T-helper 2 cell (primary cell): Measurements from ENCODE around the gene PCDHB5.
A peak's percentile ranks its signal among the peaks of the same experiment; 100 is the strongest.
"Not testable (repeated sequence)": the region's sequence is repeated elsewhere in the genome, so short reads cannot be mapped to it uniquely, and the experiment has no call there.

Experiments
- DNase-seq, 5 experiments: peaks; one replicate each; pipeline versions ENCODE4 v3.0.0 to v3.0.0-alpha.2; 2012 to 2022

Gene PCDHB5

DNA sequence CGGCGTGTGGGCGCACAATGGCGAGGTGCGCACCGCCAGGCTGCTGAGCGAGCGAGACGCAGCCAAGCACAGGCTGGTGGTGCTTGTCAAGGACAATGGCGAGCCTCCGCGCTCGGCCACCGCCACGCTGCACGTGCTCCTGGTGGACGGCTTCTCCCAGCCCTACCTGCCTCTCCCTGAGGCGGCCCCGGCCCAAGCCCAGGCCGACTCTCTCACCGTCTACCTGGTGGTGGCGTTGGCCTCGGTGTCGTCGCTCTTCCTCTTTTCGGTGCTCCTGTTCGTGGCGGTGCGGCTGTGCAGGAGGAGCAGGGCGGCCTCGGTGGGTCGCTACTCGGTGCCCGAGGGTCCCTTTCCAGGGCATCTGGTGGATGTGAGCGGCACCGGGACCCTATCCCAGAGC lies 17.1 kb downstream of the PCDHB5 start:
- not testable (repeated sequence) for DNase-seq

DNA sequence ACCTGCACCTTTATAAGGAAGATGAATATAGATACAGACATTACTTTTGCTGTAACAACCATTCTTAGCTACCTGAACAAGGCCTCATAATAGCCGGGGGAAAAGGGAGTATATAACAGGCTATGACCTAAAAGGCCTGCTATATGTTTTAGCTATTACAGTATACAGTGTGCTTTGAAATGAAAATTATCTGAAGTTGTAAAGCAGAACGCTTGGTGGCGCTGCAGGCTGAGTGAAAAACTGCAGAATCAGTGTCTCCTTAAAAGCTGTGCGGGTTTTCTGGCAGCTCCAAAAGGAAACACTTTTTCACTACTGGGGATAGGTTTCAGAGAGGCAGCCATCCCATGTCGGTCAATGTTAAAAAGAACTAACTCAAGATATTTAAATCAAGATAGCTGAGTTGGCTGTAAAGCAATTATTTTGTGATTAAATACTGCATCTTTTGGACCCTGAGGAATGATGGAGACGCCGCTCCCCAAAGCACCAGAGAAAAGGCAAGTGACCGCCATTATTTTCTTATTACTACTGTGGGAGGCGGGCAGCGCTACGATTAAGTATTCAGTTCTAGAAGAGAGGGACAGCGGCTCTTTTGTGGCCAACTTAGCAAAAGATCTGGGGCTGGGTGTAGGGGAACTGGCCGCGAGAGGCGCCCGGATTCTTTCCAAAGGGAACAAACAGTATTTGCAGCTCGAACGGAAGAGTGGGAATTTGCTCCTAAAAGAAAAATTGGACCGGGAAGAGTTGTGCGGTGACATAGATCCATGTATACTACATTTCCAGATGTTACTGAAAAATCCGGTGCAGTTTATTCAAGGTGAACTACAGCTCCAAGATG lies 20.8 kb downstream of the PCDHB5 start:
- DNase-seq, result no peak

DNA sequence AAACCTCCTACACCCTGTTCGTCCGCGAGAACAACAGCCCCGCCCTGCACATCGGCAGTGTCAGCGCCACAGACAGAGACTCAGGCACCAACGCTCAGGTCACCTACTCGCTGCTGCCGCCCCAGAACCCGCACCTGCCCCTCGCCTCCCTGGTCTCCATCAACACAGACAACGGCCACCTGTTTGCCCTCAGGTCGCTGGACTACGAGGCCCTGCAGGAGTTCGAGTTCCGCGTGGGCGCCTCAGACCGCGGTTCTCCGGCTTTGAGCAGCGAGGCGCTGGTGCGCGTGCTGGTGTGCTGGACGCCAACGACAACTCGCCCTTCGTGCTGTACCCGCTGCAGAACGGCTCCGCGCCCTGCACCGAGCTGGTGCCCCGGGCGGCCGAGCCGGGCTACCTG lies 22.4 kb downstream of the PCDHB5 start:
- not testable (repeated sequence) for DNase-seq

DNA sequence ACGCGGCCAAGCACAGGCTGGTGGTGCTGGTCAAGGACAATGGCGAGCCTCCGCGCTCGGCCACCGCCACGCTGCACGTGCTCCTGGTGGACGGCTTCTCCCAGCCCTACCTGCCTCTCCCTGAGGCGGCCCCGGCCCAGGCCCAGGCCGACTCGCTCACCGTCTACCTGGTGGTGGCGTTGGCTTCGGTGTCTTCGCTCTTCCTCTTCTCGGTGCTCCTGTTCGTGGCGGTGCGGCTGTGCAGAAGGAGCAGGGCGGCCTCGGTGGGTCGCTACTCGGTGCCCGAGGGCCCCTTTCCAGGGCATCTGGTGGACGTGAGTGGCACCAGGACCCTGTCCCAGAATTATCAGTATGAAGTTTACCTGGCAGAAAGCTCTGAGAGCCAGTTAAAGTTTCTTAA lies 22.9 kb downstream of the PCDHB5 start:
- not testable (repeated sequence) for DNase-seq

DNA sequence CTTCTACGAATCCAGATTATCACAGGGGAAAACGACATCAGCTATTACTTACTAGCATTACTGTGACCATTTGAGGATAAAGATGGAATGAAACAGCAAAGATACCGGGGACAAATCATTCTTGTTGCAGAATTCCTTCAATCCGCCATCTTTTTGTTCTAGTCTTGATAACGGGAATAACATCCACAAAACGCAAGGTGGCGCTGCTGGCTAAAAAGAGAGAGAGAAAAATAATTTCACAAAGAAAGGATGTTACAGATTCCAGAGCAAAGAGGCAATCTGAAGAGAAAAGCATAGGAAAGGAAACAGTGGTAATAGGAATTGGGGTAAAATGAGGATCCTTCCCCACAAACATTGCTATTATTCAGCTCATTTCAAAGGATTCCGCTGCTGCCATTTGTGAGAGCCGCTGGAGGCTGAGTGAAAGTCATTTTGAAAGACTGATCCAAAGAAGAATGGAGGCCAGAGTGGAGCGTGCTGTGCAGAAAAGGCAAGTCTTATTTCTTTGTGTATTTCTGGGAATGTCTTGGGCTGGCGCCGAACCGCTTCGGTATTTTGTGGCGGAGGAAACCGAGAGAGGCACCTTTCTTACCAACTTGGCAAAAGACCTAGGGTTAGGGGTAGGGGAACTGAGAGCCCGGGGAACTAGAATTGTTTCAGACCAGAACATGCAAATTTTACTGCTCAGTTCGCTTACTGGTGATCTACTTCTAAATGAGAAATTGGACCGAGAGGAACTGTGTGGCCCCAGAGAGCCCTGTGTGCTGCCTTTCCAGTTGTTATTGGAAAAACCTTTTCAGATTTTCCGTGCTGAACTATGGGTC lies 37.6 kb downstream of the PCDHB5 start, which contains the start of gene PCDHB7:
PCDHB7 (plus strand) TSS at position 264 of the 824 bp plus-strand sequence; CDS start at position 456, 192 bp downstream.
- peak in 1 of 5 experiments; percentile 3 for DNase-seq

DNA sequence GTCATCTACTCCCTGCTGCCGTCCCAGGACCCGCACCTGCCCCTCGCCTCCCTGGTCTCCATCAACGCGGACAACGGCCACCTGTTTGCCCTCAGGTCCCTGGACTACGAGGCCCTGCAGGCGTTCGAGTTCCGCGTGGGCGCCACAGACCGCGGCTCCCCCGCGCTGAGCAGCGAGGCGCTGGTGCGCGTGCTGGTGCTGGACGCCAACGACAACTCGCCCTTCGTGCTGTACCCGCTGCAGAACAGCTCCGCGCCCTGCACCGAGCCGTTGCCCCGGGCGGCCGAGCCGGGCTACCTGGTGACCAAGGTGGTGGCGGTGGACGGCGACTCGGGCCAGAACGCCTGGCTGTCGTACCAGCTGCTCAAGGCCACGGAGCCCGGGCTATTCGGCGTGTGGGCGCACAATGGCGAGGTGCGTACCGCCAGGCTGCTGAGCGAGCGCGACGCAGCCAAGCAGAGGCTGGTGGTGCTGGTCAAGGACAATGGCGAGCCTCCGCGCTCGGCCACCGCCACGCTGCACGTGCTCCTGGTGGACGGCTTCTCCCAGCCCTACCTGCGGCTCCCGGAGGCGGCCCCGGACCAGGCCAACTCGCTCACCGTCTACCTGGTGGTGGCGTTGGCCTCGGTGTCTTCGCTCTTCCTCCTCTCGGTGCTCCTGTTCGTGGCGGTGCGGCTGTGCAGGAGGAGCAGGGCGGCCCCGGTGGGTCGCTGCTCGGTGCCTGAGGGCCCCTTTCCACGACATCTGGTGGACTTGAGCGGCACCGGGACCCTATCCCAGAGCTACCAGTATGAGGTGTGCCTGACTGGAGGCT lies 39.5 kb downstream of the PCDHB5 start:
- not testable (repeated sequence) for DNase-seq

DNA sequence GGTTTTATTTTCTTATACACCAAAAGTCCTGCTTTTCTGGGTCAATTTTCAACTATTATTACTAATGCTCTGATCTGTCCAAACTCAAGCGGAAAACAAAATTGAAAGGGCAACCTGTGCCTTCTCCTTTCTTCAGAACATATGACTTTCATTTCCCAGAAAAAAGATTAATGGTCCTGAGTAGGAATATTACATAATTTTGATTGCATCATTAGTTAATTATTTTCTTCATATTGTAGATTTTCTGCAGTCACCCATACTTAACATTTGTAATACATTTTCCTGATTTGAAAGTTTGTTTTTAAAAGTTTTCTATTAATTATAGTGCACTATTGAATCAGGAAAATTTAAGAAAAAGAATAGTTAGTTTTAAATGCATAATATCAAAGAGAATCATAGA lies 40.9 kb downstream of the PCDHB5 start:
- no peak for DNase-seq

DNA sequence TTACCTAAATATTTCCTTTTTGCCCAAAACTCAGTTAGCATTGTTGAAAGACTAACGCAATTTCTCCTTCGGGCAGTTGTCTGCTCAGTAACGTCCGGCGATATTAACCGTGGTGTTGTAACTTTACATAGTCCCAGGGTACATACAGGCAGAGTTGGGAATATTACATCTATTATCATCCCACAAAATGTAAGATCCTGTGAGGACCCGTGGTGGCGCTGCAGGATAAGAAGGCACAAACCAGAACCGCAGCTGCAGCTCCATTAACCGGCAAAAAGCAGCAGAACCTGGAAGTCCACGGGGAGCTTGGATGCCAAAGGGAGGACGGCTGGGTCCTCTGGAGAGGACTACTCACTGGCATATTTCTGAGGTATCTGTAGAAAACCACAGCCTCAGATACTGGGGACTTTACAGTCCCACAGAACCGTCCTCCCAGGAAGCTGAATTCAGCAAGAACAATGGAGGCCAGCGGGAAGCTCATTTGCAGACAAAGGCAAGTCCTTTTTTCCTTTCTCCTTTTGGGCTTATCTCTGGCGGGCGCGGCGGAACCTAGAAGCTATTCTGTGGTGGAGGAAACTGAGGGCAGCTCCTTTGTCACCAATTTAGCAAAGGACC lies 42.7 kb downstream of the PCDHB5 start, which contains the start of gene PCDHB8:
PCDHB8 (plus strand) TSS at position 214 of the 615 bp plus-strand sequence; CDS start at position 459, 245 bp downstream.
- DNase-seq, result not testable (repeated sequence)

DNA sequence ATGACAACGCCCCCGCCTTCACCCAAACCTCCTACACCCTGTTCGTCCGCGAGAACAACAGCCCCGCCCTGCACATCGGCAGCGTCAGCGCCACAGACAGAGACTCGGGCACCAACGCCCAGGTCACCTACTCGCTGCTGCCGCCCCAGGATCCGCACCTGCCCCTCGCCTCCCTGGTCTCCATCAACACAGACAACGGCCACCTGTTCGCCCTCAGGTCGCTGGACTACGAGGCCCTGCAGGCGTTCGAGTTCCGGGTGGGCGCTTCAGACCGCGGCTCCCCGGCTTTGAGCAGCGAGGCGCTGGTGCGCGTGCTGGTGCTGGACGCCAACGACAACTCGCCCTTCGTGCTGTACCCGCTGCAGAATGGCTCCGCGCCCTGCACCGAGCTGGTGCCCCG lies 44.4 kb downstream of the PCDHB5 start:
- not testable (repeated sequence) for DNase-seq

DNA sequence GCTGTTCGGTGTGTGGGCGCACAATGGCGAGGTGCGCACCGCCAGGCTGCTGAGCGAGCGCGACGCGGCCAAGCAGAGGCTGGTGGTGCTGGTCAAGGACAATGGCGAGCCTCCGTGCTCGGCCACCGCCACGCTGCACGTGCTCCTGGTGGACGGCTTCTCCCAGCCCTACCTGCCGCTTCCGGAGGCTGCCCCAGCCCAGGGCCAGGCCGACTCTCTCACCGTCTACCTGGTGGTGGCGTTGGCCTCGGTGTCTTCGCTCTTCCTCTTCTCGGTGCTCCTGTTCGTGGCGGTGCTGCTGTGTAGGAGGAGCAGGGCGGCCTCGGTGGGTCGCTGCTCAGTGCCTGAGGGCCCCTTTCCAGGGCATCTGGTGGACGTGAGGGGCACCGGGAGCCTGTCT lies 44.9 kb downstream of the PCDHB5 start:
- not testable (repeated sequence) for DNase-seq

DNA sequence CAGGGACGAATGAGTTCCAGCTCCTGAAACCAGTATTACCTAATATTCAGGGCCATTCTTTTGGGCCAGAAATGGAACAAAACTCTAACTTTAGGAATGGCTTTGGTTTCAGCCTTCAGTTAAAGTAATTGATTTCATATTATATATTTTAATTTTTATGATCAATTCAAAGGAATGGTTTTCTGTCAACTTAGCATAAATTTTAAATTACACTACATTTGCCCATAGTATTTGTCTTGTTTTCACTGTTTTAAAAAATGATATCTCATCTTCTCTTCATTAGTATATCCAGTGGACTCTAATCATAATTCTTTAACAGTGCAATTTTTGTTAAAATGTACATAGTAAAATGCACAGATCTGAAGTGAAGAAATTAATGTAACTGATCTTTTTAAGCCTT lies 45.3 kb downstream of the PCDHB5 start:
- DNase-seq, result no peak

DNA sequence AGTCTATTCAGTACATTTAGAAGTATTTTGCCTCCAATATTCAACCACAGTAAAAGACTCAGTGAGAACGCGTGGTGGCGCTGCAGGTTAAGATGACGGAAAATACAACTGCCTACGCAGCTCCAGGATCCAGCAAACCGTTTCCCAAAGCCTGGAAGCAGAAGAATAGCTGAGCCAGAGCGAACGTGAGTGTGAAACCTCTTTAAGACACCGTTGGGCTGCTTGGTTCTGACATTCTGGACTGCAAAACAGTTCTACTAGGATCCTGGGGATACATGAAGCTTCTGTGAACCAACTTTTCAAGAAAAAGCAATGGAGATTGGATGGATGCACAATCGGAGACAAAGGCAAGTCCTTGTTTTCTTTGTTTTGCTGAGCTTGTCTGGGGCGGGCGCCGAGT lies 47.2 kb downstream of the PCDHB5 start, which contains the start of gene PCDHB16:
PCDHB16 (plus strand) TSS at position 140 of the 400 bp plus-strand sequence; CDS start at position 313, 173 bp downstream.
- DNase-seq, result no peak

DNA sequence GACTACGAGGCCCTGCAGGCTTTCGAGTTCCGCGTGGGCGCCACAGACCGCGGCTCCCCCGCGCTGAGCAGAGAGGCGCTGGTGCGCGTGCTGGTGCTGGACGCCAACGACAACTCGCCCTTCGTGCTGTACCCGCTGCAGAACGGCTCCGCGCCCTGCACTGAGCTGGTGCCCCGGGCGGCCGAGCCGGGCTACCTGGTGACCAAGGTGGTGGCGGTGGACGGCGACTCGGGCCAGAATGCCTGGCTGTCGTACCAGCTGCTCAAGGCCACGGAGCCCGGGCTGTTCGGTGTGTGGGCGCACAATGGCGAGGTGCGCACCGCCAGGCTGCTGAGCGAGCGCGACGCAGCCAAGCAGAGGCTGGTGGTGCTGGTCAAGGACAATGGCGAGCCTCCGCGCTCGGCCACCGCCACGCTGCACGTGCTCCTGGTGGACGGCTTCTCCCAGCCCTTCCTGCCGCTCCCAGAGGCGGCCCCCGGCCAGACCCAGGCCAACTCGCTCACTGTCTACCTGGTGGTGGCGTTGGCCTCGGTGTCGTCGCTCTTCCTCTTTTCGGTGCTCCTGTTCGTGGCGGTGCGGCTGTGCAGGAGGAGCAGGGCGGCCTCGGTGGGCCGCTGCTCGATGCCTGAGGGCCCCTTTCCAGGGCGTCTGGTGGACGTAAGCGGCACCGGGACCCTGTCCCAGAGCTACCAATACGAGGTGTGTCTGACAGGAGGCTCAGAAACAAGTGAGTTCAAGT lies 49.3 kb downstream of the PCDHB5 start:
- not testable (repeated sequence) for DNase-seq

DNA sequence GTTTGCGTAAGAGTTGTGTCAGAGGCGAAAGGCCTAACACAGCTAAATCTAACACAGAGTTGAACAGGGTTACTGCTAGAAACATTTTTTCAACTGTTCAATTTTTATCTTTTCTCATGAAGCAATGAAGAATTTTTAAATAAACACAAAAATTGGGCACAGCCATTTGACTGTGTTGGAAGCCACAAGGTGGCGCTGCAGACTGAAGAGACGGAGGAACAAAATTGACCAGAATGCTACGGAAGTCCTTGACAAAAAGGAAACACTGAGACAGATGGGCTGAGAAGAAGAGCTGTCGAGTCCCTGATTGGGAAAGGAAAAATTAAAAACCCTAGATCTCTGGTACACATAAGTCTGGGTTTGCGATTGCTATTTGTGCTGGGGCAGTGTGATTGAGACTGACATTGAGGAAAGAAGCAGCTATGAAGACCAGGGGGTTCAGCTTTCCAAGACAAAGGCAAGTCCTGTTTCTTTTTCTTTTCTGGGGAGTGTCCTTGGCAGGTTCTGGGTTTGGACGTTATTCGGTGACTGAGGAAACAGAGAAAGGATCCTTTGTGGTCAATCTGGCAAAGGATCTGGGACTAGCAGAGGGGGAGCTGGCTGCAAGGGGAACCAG lies 52.0 kb downstream of the PCDHB5 start, which contains the start of gene PCDHB9:
PCDHB9 (plus strand) TSS at position 265 of the 616 bp plus-strand sequence; CDS start at position 423, 158 bp downstream.
- peak in 3 of 5 experiments; percentile 10 to 26 (median 10) for DNase-seq
